ENCODE data around the gene FCER1G. TPM values are rescaled to one million over a fixed set of nuclear protein-coding genes. Genes with fewer than 3 reads are reported as not detected.

FCER1G gene
- total and polyA plus RNA-seq, 2 donors (not counting 3 experiments of a cell fraction or from before 2014, with no cell fraction given): 1.1 to 1.6 TPM

GRCh38 chr1:161192476-161193465, 22.3 kb upstream of the FCER1G start:
- H3K9me3 ChIP-seq (replicated peaks; ENCODE audit: control insufficient read depth, insufficient read depth, low read length): no peaks in the 10 kb centered on the region
- H3K36me3 ChIP-seq (ENCODE audit: control insufficient read depth in 2 of 2, extremely low read depth in 1 of 2, insufficient read depth in 2 of 2, low read length in 2 of 2): peaks cover 3% of the 10 kb centered on the region in 2 experiments
- no peak overlapping the region for H3K9ac ChIP-seq (replicated peaks; ENCODE audit: extremely low read depth, insufficient read depth, low read length)
- peaks cover 24% of the 10 kb centered on the region for H3K79me2 ChIP-seq (ENCODE audit: control insufficient read depth, insufficient read depth, low read length)
- peaks cover 21% of the 10 kb centered on the region for H3K4me1 ChIP-seq (ENCODE audit: control insufficient read depth, extremely low read depth, insufficient read depth, low read length)
- peak; percentile 94 for FAIRE-seq
- peak; percentile 68 for DNase-seq (ENCODE audit: low read depth, low spot score)
- H2AFZ ChIP-seq (ENCODE audit: low read depth, low read length): no peak overlapping the region
- no peaks in the 10 kb centered on the region for H4K20me1 ChIP-seq (replicated peaks; ENCODE audit: control insufficient read depth, extremely low read depth, insufficient read depth, low read length)
- H3K27me3 ChIP-seq (ENCODE audit: control insufficient read depth in 2 of 2, insufficient read depth in 2 of 2, low read length in 2 of 2): no peaks in the 10 kb centered on the region
- dilution Hi-C loops (cut with MboI; ENCODE audit: extremely low pct_ligation_motif_present, low sequenced_read_pairs) (no loop called here), intact Hi-C loops (cut with micrococcal nuclease) (loop anchor here (1.0 to 2.0 kb wide), 4 partner anchors 17 to 190 kb away; no protein-coding TSS in a partner anchor)
- no peak overlapping the region for H3K4me3 ChIP-seq (replicated peaks in 1 of 3; ENCODE audit: insufficient read depth in 1 of 3, low read depth in 1 of 3, low read length in 3 of 3)
- H3K27ac ChIP-seq (ENCODE audit: insufficient read depth, low read depth, low read length): no peak overlapping the region
- ChIA-PET CTCF (interaction anchor here (1.0 to 6.2 kb wide), 9 partner anchors 9 to 189 kb away, joined by 3 to 54 read pairs (median 10); partner anchors contain the start of genes APOA2, NDUFS2 and TOMM40L), POLR2A (interaction anchor here (1.6 kb wide), 1 partner anchor 33 kb away, joined by 5 read pairs; no protein-coding TSS in a partner anchor)
- TF ChIP-seq POLR2AphosphoS5 (IDR thresholded peaks at IDR 0.05; ENCODE audit: insufficient read depth, low read depth, low read length): no peak
- peak; percentile 93 for TF ChIP-seq CTCF (IDR thresholded peaks at IDR 0.05; ENCODE audit: extremely low read depth in 1 of 2, insufficient read depth in 1 of 2, low read depth in 1 of 2, low read length in 2 of 2)
- no TSS peak for BruUV-seq (replicated peaks)
- no peak overlapping the region for H3K4me2 ChIP-seq (ENCODE audit: insufficient read depth, low read length)
- no peaks in the 10 kb centered on the region for H3K9me1 ChIP-seq (replicated peaks; ENCODE audit: control insufficient read depth, extremely low read depth, insufficient read depth, low read length)

All from endothelial cell of umbilical vein (primary cell).